Gastrocnemius medialis (tissue), 4 donors: ENCODE measurements around the gene COPZ2. TPM values are rescaled to one million over a fixed set of nuclear protein-coding genes. Genes with fewer than 3 reads are reported as not detected.
A peak's percentile ranks its signal among the peaks of the same experiment; 100 is the strongest.
"Not testable (repeated sequence)": the region's sequence is repeated elsewhere in the genome, so short reads cannot be mapped to it uniquely, and the experiment has no call there.

Experiments used
- ATAC-seq, 2 donors: fragments of 150-250 bp; one replicate each; pipeline ENCODE4 v1.9.1; 2016
- DNase-seq, 2 donors: peaks; one replicate each; pipeline ENCODE4 v3.0.0-alpha.2; 2019
- H3K27ac ChIP-seq, 4 donors: fragments of 200-600 bp; sonication (generic); 1 replicate in 1 of 4; 2 replicates in 3 of 4; pipeline ENCODE4 v1.5.1; 2016 to 2018; ENCODE audit warnings: mild to moderate bottlenecking in 2 of 4, moderate library complexity in 1 of 4
- H3K27me3 ChIP-seq, 3 donors: fragments of 200-600 bp; sonication (generic) in 2 of 3; 1 replicate in 1 of 3; 2 replicates in 2 of 3; pipeline versions ENCODE4 v1.5.1 to v1.6.0; 2016 to 2019; ENCODE audit warnings: mild to moderate bottlenecking in 1 of 3, moderate library complexity in 1 of 3
- H3K36me3 ChIP-seq, 2 donors: fragments of 200-600 bp; sonication (generic) in 1 of 2; one replicate each; pipeline ENCODE4 v1.5.1; 2017 to 2018
- H3K4me1 ChIP-seq, 2 donors: fragments of 200-600 bp; sonication (generic) in 1 of 2; one replicate each; pipeline ENCODE4 v1.5.1; 2016 to 2017; ENCODE audit warnings: mild to moderate bottlenecking in 2 of 2
- H3K4me3 ChIP-seq, 4 donors: fragments of 200-600 bp; sonication (generic) in 3 of 4; 1 replicate in 1 of 4; 2 replicates in 3 of 4; pipeline ENCODE4 v1.5.1; 2016 to 2019; ENCODE audit warnings: mild to moderate bottlenecking in 2 of 4
- H3K9me3 ChIP-seq, 3 donors: fragments of 200-600 bp; sonication (generic) in 2 of 3; 1 replicate in 1 of 3; 2 replicates in 2 of 3; pipeline ENCODE4 v1.5.1; 2016 to 2019
- POLR2A ChIP-seq, 2 donors: fragments of 450-650 bp; IDR thresholded peaks; one replicate each; pipeline ENCODE4 v1.6.1; 2017; ENCODE audit warnings: antibody characterized with exemption in 2 of 2, mild to moderate bottlenecking in 2 of 2, moderate library complexity in 2 of 2
- in situ Hi-C, 4 donors: fragments of 200-750 bp; cut with MboI; loops; one replicate each; pipeline versions ENCODE4 v1.15.0 to v1.8.0; 2017; ENCODE audit warnings: low sequenced_read_pairs in 4 of 4
- intact Hi-C: fragments of 100-400 bp; cut with DNase I; formaldehyde crosslinking; loops from one replicate; pipeline ENCODE4 v1.15.1; 2023; ENCODE audit warnings: low total_unique reads
- total RNA-seq, 4 donors: library from RNA; depleted of rRNA; stranded (reverse); fragments of >200 nt; gene quantifications; one replicate each; pipeline versions ENCODE4 v1.1.0 to v1.2.3, GENCODE V29; 2016
- TF ChIP-seq, protein P1 (sequence below), 5 experiments: fragments of 450-650 bp in 3 of 5; fragments of 200-600 bp in 2 of 5; sonication (generic) in 2 of 5; IDR thresholded peaks in 4 of 5; conservative IDR thresholded peaks in 1 of 5; 1 replicate in 4 of 5; 2 replicates in 1 of 5; pipeline ENCODE4 v1.5.1; 2016 to 2019; ENCODE audit warnings: antibody characterized with exemption in 5 of 5, mild to moderate bottlenecking in 3 of 5, moderate library complexity in 3 of 5

COPZ2 gene
- total RNA-seq, 4 donors from 2014 or later: 40.5 to 76.9 (median 52.8) TPM

DNA sequence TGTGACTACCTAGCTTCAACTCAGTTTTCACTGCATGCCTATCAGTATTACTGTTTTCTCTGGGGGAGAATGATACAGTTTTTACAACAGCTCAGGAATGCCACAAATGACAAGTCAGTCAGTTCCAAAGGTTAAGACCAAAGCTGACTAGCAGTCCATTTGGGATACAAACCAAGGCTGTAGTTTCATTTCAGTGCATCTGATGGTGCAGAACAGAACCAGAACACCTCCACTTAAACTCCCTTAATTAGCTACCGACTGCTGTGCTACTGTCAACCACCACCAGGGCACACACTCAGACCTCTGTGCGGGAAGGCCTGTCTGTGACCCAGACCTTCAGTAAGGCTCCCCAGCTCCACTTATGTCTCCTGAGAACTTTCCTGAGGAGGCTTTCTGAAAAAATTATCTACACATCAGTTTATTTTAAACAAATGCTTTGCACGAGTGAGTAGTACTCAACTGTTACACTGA lies 30.9 kb upstream of the COPZ2 start:
- peak overlapping the region; percentile 96 to 99 (median 97) for H3K27ac ChIP-seq
- peaks cover 0 to 21% of the 10 kb centered on the region in 2 donors for H3K36me3 ChIP-seq
- in situ Hi-C loops: no loop called here
- H3K4me3 ChIP-seq: no peak overlapping the region
- TF ChIP-seq, protein P1, sequence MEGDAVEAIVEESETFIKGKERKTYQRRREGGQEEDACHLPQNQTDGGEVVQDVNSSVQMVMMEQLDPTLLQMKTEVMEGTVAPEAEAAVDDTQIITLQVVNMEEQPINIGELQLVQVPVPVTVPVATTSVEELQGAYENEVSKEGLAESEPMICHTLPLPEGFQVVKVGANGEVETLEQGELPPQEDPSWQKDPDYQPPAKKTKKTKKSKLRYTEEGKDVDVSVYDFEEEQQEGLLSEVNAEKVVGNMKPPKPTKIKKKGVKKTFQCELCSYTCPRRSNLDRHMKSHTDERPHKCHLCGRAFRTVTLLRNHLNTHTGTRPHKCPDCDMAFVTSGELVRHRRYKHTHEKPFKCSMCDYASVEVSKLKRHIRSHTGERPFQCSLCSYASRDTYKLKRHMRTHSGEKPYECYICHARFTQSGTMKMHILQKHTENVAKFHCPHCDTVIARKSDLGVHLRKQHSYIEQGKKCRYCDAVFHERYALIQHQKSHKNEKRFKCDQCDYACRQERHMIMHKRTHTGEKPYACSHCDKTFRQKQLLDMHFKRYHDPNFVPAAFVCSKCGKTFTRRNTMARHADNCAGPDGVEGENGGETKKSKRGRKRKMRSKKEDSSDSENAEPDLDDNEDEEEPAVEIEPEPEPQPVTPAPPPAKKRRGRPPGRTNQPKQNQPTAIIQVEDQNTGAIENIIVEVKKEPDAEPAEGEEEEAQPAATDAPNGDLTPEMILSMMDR (IDR thresholded peaks at IDR 0.05 in 4 of 5, conservative IDR thresholded peaks at IDR 0.05 in 1 of 5): peak in 3 of 5 experiments; percentile 21 to 35 (median 32)
- TF ChIP-seq POLR2A (IDR thresholded peaks at IDR 0.05): no peak
- no peak for ATAC-seq
- intact Hi-C loops: no loop called here
- peaks cover 42 to 44% of the 10 kb centered on the region in 2 donors for H3K4me1 ChIP-seq
- H3K27me3 ChIP-seq: no peaks in the 10 kb centered on the region
- H3K9me3 ChIP-seq: no peaks in the 10 kb centered on the region
- no peak for DNase-seq

DNA sequence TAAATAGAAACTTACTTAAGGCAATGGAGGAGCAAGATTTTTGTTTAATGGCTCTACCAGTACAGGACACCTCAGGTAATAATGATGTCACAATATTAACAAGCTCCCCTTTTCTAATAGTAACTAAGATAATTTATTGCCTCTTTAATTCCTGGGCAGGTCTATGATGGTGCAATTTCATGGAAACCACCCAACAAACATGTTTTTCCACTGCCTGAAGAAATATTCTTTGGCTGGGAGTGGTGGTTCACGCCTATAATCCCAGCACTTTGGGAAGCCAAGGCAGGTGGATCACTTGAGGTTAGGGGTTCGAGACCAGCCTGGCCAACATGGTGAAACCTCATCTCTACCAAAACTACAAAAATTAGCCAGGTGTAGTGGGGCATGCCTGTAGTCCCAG lies 30.2 kb upstream of the COPZ2 start:
- intact Hi-C loops, ATAC-seq, in situ Hi-C loops, DNase-seq, H3K4me3 ChIP-seq, H3K27me3 ChIP-seq, H3K9me3 ChIP-seq: not testable (repeated sequence)
- Histone ChIP-seq H3K36me3 (peaks cover 0 to 27% of the 10 kb centered on the region in 2 donors), H3K4me1 (peaks cover 47 to 50% of the 10 kb centered on the region in 2 donors), H3K27ac (peak overlapping the region; percentile 96 to 99 (median 97))

DNA sequence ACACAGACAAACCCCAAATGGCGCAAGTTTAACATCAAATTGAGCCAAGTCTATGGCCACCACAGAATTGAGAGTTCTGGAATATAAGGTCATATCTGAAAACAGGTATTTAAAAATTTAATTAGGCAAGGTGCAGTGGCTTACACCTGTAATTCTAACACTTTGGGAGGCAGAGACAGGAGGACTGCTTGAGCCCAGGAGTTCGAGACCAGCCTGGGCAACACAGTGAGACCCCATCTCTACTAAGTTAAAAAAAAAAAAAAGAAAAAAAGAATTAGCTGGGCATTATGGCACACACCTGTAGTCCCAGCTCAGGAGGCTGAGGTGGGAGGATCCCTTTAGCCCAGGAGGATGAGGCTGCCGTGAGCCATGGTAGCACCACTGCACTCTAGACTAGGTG lies 29.6 kb upstream of the COPZ2 start:
- ATAC-seq (no peak), DNase-seq (no peak)
- Histone ChIP-seq H3K27ac (peak overlapping the region; percentile 96 to 99 (median 97)), H3K36me3 (peaks cover 0 to 33% of the 10 kb centered on the region in 2 donors), H3K27me3 (no peaks in the 10 kb centered on the region), H3K4me3 (no peak overlapping the region), H3K4me1 (peaks cover 47 to 53% of the 10 kb centered on the region in 2 donors), H3K9me3 (no peaks in the 10 kb centered on the region)
- in situ Hi-C loops: no loop called here
- intact Hi-C loops: no loop called here
- no peak for TF ChIP-seq POLR2A (IDR thresholded peaks at IDR 0.05)
- TF ChIP-seq, protein P1 (IDR thresholded peaks at IDR 0.05 in 4 of 5, conservative IDR thresholded peaks at IDR 0.05 in 1 of 5): no peak

DNA sequence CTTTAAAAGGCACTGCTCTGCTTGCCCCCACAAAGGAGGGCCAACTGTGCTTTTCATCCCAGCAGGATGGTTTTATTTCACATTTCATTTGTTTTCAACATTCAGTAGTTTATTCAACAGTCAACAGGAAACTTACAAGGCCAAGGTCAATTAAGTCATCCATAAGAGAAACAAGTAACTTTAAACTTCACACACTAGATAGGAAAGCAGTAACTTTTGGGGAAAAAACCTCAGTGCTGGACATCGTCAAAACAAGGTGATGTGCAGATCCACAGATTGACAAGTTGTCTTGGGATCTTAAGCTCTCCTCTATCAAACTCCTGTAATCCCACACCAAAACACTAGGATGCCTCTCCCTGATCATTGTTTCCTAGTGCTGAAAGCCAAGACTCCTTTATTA lies 29.1 kb upstream of the COPZ2 start:
- Histone ChIP-seq H3K27ac (peak overlapping the region; percentile 96 to 99 (median 97)), H3K4me1 (peaks cover 47 to 55% of the 10 kb centered on the region in 2 donors), H3K27me3 (no peaks in the 10 kb centered on the region), H3K9me3 (no peaks in the 10 kb centered on the region), H3K36me3 (peaks cover 0 to 39% of the 10 kb centered on the region in 2 donors), H3K4me3 (no peak overlapping the region)
- no peak for ATAC-seq
- no peak for TF ChIP-seq POLR2A (IDR thresholded peaks at IDR 0.05)
- TF ChIP-seq, protein P1 (IDR thresholded peaks at IDR 0.05 in 4 of 5, conservative IDR thresholded peaks at IDR 0.05 in 1 of 5): no peak
- no peak for DNase-seq
- intact Hi-C loops: no loop called here
- in situ Hi-C loops: no loop called here

DNA sequence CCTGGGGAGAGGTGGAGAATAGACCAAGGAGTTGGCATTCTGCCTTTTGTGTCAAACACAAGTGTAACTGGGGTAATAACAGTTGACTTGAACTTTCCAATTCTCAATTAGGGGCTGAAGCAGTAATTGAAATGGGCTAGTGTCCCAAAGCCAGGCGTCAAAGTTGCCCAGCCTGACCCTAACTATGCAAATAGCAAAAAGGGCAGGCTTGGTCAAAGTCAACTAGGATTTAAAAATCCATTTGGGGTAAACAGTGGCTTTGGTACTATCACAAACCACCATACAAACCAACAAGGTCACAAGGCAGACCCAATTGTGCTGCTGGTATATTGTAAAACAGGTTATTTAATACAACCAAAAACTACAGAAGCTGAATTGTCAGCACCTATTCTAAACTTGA lies 28.6 kb upstream of the COPZ2 start:
- H3K36me3 ChIP-seq: peaks cover 0 to 43% of the 10 kb centered on the region in 2 donors
- ATAC-seq (no peak), DNase-seq (no peak)
- no peak overlapping the region for H3K4me3 ChIP-seq
- intact Hi-C loops: no loop called here
- peaks cover 51 to 59% of the 10 kb centered on the region in 2 donors for H3K4me1 ChIP-seq
- H3K27ac ChIP-seq: peak overlapping the region; percentile 96 to 99 (median 97)
- TF ChIP-seq POLR2A (IDR thresholded peaks at IDR 0.05): no peak
- in situ Hi-C loops: no loop called here
- H3K9me3 ChIP-seq: no peaks in the 10 kb centered on the region
- H3K27me3 ChIP-seq: no peaks in the 10 kb centered on the region

DNA sequence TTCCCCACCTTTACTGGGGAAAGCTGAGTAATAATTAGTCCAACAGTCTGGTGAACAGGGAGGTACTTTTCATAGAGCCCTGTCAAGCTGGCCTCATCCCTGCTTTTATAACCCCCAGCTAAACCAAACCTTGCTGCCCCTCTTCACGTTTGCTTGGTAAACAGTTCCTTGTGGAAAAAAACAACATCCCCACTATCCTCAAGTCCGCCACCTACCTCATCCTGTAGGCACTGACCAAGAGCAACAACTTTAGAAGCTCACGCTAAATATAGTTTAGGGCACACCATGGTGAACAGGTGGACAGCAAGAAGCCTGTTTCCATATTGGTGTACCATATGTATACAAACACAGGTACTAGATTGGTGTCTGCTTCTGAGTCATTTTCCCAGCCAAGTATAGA lies 27.0 kb upstream of the COPZ2 start:
- ATAC-seq (peak; percentile 84 to 88), DNase-seq (peak; percentile 70 to 77)
- H3K27ac ChIP-seq: peak overlapping the region; percentile 96 to 99 (median 97)
- in situ Hi-C loops: no loop called here
- no peaks in the 10 kb centered on the region for H3K27me3 ChIP-seq
- H3K4me3 ChIP-seq: peak overlapping the region in 1 of 4 donors; percentile 19
- intact Hi-C loops: loop anchor here (1.0 kb wide), 1 partner anchor 10 kb away; no protein-coding TSS in a partner anchor
- peak in 1 of 2 donors; percentile 57 for TF ChIP-seq POLR2A (IDR thresholded peaks at IDR 0.05)
- TF ChIP-seq, protein P1 (IDR thresholded peaks at IDR 0.05 in 4 of 5, conservative IDR thresholded peaks at IDR 0.05 in 1 of 5): peak; percentile 39 to 53 (median 40)
- H3K4me1 ChIP-seq: peaks cover 65 to 73% of the 10 kb centered on the region in 2 donors
- H3K9me3 ChIP-seq: no peaks in the 10 kb centered on the region
- H3K36me3 ChIP-seq: peaks cover 0 to 56% of the 10 kb centered on the region in 2 donors
